G401 (cell line): ENCODE data around the gene SPTAN1. TPM values are rescaled to one million over a fixed set of nuclear protein-coding genes. Genes with fewer than 3 reads are reported as not detected.

Experiments
- DNase-seq: peaks from one replicate; pipeline ENCODE4 v3.0.0-alpha.2; 2015; ENCODE audit warnings: low spot score
- in situ Hi-C: cut with HindIII; loops from 2 replicates; pipeline ENCODE4 v1.10.0; 2016; ENCODE audit warnings: low sequenced_read_pairs, mixed read lengths
- total RNA-seq: library from RNA; depleted of rRNA; stranded (reverse); fragments of >200 nt; shearing (Covaris generic); gene quantifications from 2 replicates; pipeline ENCODE4 v1.2.3, GENCODE V29; 2014

Gene SPTAN1
- total RNA-seq, 1 experiment from 2014 or later = 103 TPM

GRCh38 chr9:128588581-128589233 is 36.3 kb downstream of the SPTAN1 start:
- in situ Hi-C loops = no loop called here

GRCh38 chr9:128593039-128593438 is 40.7 kb downstream of the SPTAN1 start:
- DNase-seq = no peak
- in situ Hi-C loops = no loop called here

More at GRCh38 chr9:128588581-128589233, 36.3 kb downstream of the SPTAN1 start:
- no peak for DNase-seq

- in situ Hi-C loops = no loop called here
- DNase-seq = no peak
Measured at GRCh38 chr9:128593856-128594255, 41.5 kb downstream of the SPTAN1 start.

- in situ Hi-C loops = no loop called here
- no peak for DNase-seq
Measured at GRCh38 chr9:128595471-128595870, 43.1 kb downstream of the SPTAN1 start.

- no peak for DNase-seq
- in situ Hi-C loops = no loop called here
Measured at GRCh38 chr9:128600099-128600498, 47.7 kb downstream of the SPTAN1 start.

- in situ Hi-C loops = no loop called here
Measured at GRCh38 chr9:128603697-128604096, 51.3 kb downstream of the SPTAN1 start.

GRCh38 chr9:128607642-128608350 is 55.4 kb downstream of the SPTAN1 start:
- in situ Hi-C loops = no loop called here
- peak; percentile 99 for DNase-seq

More at GRCh38 chr9:128603697-128604096, 51.3 kb downstream of the SPTAN1 start:
- DNase-seq = no peak

GRCh38 chr9:128610897-128611296 is 58.5 kb downstream of the SPTAN1 start:
- no peak for DNase-seq
- in situ Hi-C loops = no loop called here

GRCh38 chr9:128611600-128612394 is 59.4 kb downstream of the SPTAN1 start:
- in situ Hi-C loops = no loop called here
- DNase-seq = no peak

GRCh38 chr9:128614728-128615127 is 62.3 kb downstream of the SPTAN1 start:
- in situ Hi-C loops = no loop called here
- DNase-seq = no peak

GRCh38 chr9:128615571-128615970 is 63.2 kb downstream of the SPTAN1 start:
- in situ Hi-C loops = no loop called here
- no peak for DNase-seq

GRCh38 chr9:128617943-128618342 is 65.6 kb downstream of the SPTAN1 start:
- in situ Hi-C loops = no loop called here
- DNase-seq = no peak

GRCh38 chr9:128619127-128619526 is 66.7 kb downstream of the SPTAN1 start:
- in situ Hi-C loops = no loop called here
- no peak for DNase-seq

GRCh38 chr9:128619779-128620178 is 67.4 kb downstream of the SPTAN1 start:
- in situ Hi-C loops = no loop called here

GRCh38 chr9:128621730-128622455 is 69.5 kb downstream of the SPTAN1 start:
- in situ Hi-C loops = no loop called here
- DNase-seq = no peak

More at GRCh38 chr9:128619779-128620178, 67.4 kb downstream of the SPTAN1 start:
- no peak for DNase-seq

- in situ Hi-C loops = no loop called here
- no peak for DNase-seq
Measured at GRCh38 chr9:128624566-128624965, 72.2 kb downstream of the SPTAN1 start.

GRCh38 chr9:128625391-128626146 is 73.2 kb downstream of the SPTAN1 start:
- in situ Hi-C loops = no loop called here
- DNase-seq = peak; percentile 70

- in situ Hi-C loops = no loop called here
- DNase-seq = no peak
Measured at GRCh38 chr9:128626181-128626580, 73.8 kb downstream of the SPTAN1 start.
